GM10266 (cell line): Measurements from ENCODE around the gene GMDS.

Experiments
- DNase-seq: peaks from one replicate; pipeline ENCODE4 v3.0.0; 2012; ENCODE audit errors: extremely low spot score
- CTCF ChIP-seq: IDR thresholded peaks from 2 replicates; pipeline ENCODE4 v1.5.1; 2012; ENCODE audit warnings: mild to moderate bottlenecking, low read depth; ENCODE audit not compliant: control insufficient read depth, insufficient read depth; ENCODE audit errors: missing control alignments

GMDS gene

GRCh38 chr6:1613346-1613687, 632.1 kb downstream of the GMDS start:
- no peak for TF ChIP-seq CTCF
- no peak for DNase-seq

- DNase-seq = no peak
- no peak for TF ChIP-seq CTCF
Observed at GRCh38 chr6:1612974-1613306, 632.5 kb downstream of the GMDS start.

- no peak for TF ChIP-seq CTCF
- peak; percentile 35 for DNase-seq
Observed at GRCh38 chr6:1612299-1612973, 633.0 kb downstream of the GMDS start.

- no peak for TF ChIP-seq CTCF
- DNase-seq = peak; percentile 58
Observed at GRCh38 chr6:1611572-1612298, 633.7 kb downstream of the GMDS start.

GRCh38 chr6:1611322-1611571, 634.2 kb downstream of the GMDS start:
- peak; percentile 38 for TF ChIP-seq CTCF
- peak; percentile 78 for DNase-seq

GRCh38 chr6:1610497-1611321, 634.7 kb downstream of the GMDS start:
- DNase-seq = peak; percentile 64
- TF ChIP-seq CTCF = no peak
